Type B pancreatic cell (in vitro differentiated cells): Measurements from ENCODE around the gene C16orf96. TPM values are rescaled to one million over a fixed set of nuclear protein-coding genes. Genes with fewer than 3 reads are reported as not detected.

Experiments used
- DNase-seq: peaks from one replicate; pipeline ENCODE4 v3.0.0; 2021; ENCODE audit warnings: mixed read lengths; ENCODE audit not compliant: unreplicated experiment; ENCODE audit errors: extremely low spot score
- H3K27ac Mint-ChIP-seq: 2 replicates; pipeline ENCODE4 v1.8.0; 2021; ENCODE audit warnings: mild to moderate bottlenecking, mixed read lengths
- H3K27me3 Mint-ChIP-seq: 2 replicates; pipeline ENCODE4 v1.8.0; 2021; ENCODE audit warnings: mixed read lengths
- H3K36me3 Mint-ChIP-seq: 2 replicates; pipeline ENCODE4 v1.8.0; 2021; ENCODE audit warnings: mixed read lengths
- H3K4me1 Mint-ChIP-seq: one replicate; pipeline ENCODE4 v1.8.0; 2021; ENCODE audit warnings: mixed read lengths; ENCODE audit not compliant: unreplicated experiment
- H3K4me3 Mint-ChIP-seq: 2 replicates; pipeline ENCODE4 v1.8.0; 2021; ENCODE audit warnings: mild to moderate bottlenecking, mixed read lengths
- H3K9me3 Mint-ChIP-seq: 2 replicates; pipeline ENCODE4 v1.8.0; 2021; ENCODE audit warnings: mixed read lengths
- CTCF ChIP-seq: fragments of 200-600 bp; sonication (generic); conservative IDR thresholded peaks from 2 replicates; pipeline ENCODE4 v1.5.0; 2021; ENCODE audit warnings: antibody characterized with exemption, mild to moderate bottlenecking
- total RNA-seq: library from RNA; stranded (reverse); gene quantifications from 2 replicates; pipeline ENCODE4 v1.2.1, GENCODE V29; 2021; ENCODE audit warnings: low replicate concordance

Gene C16orf96
- total RNA-seq, 1 donor from 2014 or later = 0.43 TPM

GRCh38 chr16:4634768-4635167 lies 78.6 kb downstream of the C16orf96 start:
- no peak overlapping the region for H3K27ac Mint-ChIP-seq
- H3K9me3 Mint-ChIP-seq = peaks cover 6% of the 10 kb centered on the region
- peaks cover 11% of the 10 kb centered on the region for H3K36me3 Mint-ChIP-seq
- peaks cover 10% of the 10 kb centered on the region for H3K4me1 Mint-ChIP-seq
- no peaks in the 10 kb centered on the region for H3K27me3 Mint-ChIP-seq
- no peak for TF ChIP-seq CTCF
- DNase-seq = no peak
- no peak overlapping the region for H3K4me3 Mint-ChIP-seq

DNA sequence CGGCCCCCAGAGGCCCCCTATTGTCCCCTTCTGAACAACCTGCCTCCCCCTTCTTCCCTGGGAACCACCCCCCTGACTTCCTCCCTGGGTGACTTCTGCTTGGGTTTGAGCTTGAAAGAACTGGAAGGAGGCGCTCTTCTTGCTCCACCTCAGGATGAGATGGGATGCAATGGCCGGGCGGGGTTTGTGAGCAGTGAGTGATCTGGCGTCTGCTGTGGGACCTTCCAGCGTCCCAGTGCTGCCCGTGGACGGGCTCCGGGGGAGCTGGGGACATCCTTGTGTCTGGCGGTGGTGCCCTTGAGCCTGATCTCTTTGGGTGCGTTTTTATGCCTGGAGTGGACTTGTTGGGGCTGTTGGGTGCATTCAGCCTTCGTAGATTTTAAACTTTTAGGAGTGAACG lies 80.1 kb downstream of the C16orf96 start:
- Mint-ChIP-seq H3K9me3 (peaks cover 3% of the 10 kb centered on the region), H3K36me3 (peaks cover 8% of the 10 kb centered on the region), H3K27me3 (no peaks in the 10 kb centered on the region), H3K4me3 (no peak overlapping the region), H3K4me1 (peaks cover 14% of the 10 kb centered on the region), H3K27ac (no peak overlapping the region)
- TF ChIP-seq CTCF = no peak
- DNase-seq = no peak

DNA sequence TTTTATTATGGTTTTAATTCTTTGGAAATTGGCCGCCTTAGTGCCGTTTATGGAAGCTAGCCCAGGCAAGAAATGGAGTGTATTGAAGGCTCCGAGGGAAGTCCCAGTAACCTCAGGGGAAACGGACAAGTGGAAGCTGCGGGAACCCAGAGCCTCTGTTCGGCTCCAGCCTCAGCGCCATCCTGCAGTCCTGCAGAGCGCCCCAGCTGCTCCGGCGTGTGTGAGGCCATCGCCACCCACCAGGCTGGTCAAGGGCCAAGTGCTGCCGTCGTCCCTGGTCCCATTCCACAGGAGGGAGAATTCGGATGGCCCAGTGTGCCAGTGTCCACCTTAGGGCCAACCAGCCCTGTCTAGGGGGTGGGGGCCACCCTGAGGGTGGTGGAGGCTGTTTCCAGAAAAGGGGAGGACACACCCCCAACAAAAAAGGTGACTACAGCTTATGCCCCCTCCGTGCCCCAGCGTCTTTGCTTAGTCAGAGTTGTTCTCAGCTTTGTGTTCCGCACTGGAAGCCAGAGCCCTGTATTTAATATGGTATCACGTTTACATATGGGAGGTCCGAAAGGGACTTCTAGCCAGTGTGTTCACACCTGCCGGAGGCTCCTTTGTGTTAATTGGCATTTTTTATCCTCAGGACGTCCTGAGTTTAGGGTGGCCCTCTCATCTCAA lies 81.5 kb downstream of the C16orf96 start:
- no peak for TF ChIP-seq CTCF
- Mint-ChIP-seq H3K9me3 (no peaks in the 10 kb centered on the region), H3K36me3 (peaks cover 4% of the 10 kb centered on the region), H3K4me3 (no peak overlapping the region), H3K4me1 (peaks cover 14% of the 10 kb centered on the region), H3K27me3 (no peaks in the 10 kb centered on the region), H3K27ac (no peak overlapping the region)
- DNase-seq = no peak

GRCh38 chr16:4639899-4640509 lies 83.9 kb downstream of the C16orf96 start:
- Mint-ChIP-seq H3K4me3 (no peak overlapping the region), H3K36me3 (peaks cover 4% of the 10 kb centered on the region), H3K27ac (peak overlapping the region; percentile 21), H3K4me1 (peaks cover 14% of the 10 kb centered on the region), H3K27me3 (no peaks in the 10 kb centered on the region), H3K9me3 (no peaks in the 10 kb centered on the region)
- DNase-seq = no peak
- no peak for TF ChIP-seq CTCF

DNA sequence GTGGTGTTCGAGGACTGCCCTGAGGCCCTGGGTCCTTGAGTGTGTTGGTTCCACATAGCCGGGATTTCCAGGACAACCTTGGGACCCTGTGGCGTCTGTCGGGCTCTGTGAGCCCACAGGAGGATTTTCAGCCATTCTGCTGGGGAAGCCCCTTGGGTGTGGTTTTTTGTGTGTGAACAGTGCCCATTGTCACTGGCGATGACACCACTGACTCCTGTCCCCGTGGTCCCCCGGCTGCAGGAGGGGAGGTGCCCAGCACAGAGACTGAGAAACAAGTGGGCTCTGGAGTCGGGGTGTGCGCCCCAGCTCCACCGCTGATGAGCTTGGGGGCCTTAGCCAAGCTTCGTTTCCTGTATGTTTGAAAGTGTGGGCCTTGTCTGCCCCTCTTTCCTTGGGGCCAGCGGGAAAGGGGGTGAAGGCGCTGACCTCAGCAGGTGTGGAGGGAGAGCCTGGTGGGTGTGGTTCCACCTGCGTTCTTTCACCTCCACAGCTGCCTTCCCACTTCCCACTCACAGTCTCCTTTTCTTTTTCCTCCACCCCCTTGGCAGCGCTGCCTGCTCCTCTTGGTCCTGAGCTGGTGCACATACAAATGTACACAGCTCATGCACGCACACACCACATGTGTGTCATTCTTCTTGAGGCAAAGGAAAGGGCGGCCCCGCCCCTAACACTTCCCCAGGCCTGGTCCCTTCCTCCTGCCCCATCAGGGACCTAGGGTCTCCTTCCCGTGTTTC lies 84.6 kb downstream of the C16orf96 start:
- no peak overlapping the region for H3K4me3 Mint-ChIP-seq
- H3K4me1 Mint-ChIP-seq = peaks cover 14% of the 10 kb centered on the region
- DNase-seq = no peak
- H3K27me3 Mint-ChIP-seq = no peaks in the 10 kb centered on the region
- peak overlapping the region; percentile 44 for H3K27ac Mint-ChIP-seq
- no peaks in the 10 kb centered on the region for H3K9me3 Mint-ChIP-seq
- no peak for TF ChIP-seq CTCF
- H3K36me3 Mint-ChIP-seq = peaks cover 11% of the 10 kb centered on the region
